Activated CD4-positive, CD25-positive, alpha-beta regulatory T cell treated with anti-CD3 and anti-CD28 coated beads, Interleukin-2, amount 50 U/mL, for 72 hours (primary cell): ENCODE data around the gene RFLNA.

ENCODE experiments used
- DNase-seq: peaks from one replicate; pipeline ENCODE4 v3.0.0; 2021

The RFLNA gene

DNA sequence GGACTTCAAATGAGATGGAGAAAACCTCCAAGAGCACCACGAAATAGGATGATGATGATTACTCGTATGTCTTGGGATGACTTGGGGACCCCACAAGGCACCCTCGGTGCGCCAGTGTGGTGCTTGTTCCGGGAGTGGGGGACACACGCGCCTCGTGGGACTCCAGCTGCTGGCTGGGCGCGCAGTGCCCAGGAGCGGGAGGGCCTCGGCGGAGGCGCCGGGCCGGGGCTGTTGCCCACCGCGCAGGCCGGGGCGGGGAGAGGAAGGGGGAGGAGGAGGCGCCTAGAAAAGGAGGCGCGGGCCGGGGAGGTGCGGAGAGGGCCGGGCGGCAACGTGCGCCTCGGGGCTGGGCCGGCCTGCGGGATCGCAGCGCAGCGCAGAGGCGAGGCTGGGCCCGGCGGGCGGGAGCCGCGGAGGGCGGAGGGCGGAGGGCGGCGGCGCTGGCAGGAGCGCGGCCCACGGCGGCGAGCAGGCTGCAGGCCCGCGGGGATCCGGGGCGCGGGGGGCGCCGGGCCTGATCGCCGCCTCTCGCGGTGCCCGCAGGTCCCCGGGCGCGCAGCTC is at the start of gene RFLNA:
TSS of gene RFLNA (plus strand) at position 314 of the 562 bp plus-strand sequence. CDS start 337 bp downstream, outside the sequence.
- no peak for DNase-seq

- no peak for DNase-seq
Measured at GRCh38 chr12:124247331-124247730, 47.6 kb upstream of the RFLNA start.

DNA sequence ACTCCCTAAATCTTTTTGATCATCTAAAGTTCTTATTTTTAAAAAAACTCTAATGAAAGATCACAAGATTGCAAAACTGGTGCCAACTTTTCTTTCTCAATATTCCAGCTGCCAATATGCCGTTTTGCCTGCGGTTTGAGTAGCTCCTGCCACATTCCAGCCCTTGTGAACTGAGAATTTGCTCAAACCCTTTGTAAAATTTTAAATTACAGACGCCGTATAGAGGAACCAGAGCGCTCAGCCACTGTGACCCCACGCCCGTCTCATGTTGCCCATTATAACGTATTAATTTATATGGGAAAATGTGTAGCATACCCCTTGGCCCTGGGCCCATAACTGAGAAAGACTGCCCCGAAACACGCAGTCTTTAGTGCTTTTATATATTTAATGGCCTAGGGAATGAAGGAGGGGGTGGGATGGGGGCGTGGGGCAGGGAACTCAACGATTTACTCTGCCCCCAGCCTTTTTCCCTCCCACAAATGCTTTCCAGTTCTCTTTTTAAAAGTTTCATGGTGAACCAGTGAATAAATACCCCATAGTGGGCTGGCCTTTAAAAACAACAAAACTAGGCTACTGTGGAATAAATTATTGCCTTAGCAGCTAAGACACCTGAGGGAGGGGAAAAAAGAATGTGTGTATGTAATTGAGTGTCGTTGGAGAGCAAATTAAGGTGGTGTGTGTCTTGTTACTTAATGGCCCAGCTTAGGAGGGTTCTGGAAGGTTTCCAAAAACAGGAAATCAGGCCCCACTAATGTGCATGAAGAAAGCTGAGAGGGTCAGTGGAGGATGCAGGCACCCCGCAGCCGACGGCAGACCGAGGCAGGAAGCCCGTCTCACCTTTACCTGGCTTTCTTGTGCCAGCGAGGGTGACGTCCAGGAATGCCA is 45.7 kb upstream of the RFLNA start:
- no peak for DNase-seq

- DNase-seq, result no peak
Measured at GRCh38 chr12:124251186-124251585, 43.7 kb upstream of the RFLNA start.

- no peak for DNase-seq
Measured at GRCh38 chr12:124252964-124253363, 41.9 kb upstream of the RFLNA start.

DNA sequence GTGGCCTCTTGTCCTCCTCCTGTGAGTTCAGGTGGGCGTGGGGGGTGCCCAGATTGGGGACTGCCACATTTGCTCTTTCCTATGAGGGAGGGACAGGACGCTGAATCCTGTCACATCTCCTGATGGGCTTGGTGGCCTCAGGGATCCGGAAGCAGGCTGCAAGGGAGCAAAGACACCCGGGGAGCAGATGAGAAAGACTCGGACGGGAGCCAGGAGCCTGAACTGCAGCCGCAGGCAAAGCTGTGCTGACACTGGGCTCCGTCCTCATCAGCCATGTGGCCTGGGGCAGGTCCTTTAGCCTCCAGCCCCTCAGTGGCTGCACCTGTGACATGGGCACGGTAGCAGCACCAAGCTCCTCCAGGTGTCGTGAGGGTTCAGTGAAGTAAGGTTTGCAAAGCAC is 40.8 kb upstream of the RFLNA start:
- no peak for DNase-seq

GRCh38 chr12:124259154-124260066 is 35.5 kb upstream of the RFLNA start:
- DNase-seq, result no peak

DNA sequence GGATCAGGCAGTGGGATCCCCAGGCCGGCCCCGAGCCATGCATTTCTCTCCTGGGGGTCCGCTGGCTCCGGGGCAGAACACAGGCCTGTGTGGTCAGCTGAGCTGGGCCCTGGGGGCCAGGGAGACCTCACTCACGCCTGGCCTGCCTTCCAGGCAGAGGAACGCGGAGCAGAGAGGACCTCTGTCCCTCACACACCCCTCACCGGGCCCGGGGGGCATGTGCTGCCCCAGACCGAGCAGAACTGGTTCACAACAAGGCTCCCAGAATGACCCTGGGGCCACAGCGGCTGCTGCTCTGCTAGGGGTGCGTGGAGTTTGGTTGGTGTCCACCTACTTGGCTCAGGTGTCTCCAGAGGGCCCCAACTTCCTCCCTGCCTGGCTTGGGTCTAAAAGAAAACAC is 33.0 kb upstream of the RFLNA start:
- DNase-seq, result no peak

- no peak for DNase-seq
Measured at GRCh38 chr12:124264089-124264795, 30.7 kb upstream of the RFLNA start.

DNA sequence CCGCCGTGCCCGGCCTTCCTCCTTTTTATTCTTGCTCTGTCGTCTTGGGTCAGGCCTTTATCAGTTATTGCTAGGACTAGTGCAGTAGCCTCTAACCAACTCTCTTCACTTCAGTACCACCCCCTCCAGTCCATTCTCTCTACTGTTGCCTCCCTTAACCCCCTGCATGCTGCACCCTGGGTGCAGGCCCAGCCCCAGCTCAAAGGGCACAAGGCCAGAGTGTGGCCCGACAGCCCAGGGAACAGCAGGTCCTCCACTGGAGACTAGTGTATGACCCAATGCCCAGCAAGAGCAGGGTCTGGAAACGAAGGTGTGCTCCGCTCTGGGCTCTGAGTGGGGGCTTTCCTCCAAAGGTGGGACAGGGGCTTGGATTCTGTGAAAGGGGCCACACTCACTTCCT is 30.0 kb upstream of the RFLNA start:
- DNase-seq, result no peak

DNA sequence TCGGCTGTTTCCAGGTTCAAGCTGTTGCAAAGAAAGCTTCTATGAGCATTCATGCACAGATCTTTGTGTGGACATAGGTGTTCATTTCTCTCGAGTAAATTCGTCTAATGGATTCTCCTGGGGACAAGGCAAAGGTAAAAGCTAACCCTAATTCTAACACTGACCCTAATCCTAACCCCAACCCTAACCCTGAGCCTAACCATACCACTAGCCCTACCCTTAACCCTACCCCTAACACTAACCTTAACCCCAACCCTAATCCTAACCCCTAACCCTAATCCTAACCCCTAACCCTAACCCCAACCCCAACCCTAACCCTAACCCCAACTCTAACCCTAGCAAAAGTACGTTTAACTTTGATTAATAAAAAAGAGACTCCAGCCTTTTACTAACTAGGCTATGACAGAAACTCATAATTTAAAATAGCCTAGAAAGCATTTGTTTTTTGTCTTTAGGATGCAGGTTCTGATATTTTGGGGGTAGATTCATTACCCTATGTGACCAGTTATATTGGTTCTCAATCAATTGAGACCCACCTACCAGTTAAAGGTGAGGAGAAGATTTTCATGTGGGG is 27.6 kb upstream of the RFLNA start:
- no peak for DNase-seq

DNA sequence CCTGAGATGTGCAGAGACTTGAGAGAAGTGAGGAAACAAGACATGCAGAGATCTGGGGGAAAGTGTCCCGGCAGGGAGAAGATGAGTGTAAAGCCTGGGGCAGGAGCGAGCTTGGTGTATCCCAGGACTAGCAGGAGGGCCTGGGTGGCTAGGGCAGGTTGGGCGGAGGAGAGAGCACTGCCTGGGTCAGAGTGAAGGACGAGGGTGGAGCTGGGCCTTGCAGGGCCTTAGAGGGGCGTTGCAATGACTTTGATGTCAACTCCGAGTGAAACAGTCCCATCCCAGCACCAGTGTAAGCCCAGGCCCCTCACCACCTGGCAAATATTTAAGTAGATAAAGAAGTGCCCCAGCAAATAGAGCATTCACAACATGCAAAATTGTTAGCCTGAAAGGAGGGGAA is 24.2 kb upstream of the RFLNA start:
- no peak for DNase-seq

DNA sequence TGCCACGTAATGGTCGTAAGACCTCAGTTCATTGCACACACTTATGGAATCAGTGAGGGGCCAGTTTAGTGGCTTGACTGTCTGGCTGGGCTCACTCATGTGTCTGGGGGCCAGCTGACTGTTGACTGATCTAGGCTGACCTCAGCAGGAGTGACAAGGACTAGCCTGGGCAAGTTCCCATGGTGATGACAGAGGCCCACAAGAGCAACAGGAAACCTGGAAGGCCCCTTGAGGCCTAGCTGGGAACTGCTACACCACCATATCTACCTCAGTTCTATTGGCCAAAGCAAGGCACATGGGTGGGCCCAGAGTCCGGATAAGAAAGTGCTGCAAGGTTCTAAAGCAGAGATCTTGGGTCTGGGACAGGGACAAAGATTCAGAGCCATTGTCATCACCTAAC is 21.3 kb upstream of the RFLNA start:
- no peak for DNase-seq

DNA sequence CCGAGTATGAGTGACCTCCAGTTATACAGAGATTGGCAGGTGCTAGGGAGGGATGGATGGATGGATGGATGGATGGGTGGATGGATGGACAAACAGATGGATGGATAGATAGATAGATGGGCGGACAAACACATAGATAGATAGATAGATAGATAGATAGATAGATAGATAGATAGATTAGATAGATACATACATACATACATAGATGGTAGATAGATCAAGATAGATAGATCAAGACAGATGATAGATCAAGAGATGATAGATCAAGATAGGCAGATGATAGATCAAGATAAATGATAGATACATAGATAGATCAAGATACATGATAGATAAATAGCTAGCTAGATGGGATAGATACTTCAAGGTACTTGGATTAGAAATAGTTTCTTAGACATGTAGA is 18.6 kb upstream of the RFLNA start:
- DNase-seq, result no peak

GRCh38 chr12:124277394-124278241 is 17.3 kb upstream of the RFLNA start:
- no peak for DNase-seq

- DNase-seq, result no peak
Measured at GRCh38 chr12:124278389-124279101, 16.3 kb upstream of the RFLNA start.

GRCh38 chr12:124279315-124279714 is 15.6 kb upstream of the RFLNA start:
- no peak for DNase-seq

DNA sequence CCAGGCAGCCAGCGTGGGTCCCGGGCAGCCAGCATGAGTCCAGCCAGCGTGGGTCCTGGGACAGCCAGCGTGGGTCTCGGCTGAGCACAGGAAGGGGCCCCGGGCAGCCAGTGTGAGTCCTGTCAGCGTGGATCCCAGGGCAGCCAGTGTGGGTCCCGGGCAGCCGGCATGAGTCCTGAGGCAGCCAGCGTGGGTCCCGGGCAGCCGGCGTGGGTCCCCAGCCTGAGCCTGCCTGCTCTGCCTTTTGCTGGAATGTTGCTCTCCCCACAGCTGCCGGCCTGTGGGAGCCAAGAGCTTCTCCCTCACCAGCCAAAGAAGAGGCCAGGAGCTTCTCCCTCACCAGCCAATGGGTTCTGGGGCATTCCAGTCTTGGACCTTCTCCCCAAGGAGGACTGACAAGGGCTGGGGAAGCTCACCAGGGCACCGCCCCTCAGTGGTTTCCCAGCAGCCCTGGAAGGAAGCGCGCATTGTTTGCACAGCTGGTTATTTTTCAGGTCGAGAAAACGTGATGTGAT is 15.0 kb upstream of the RFLNA start:
- no peak for DNase-seq

- no peak for DNase-seq
Measured at GRCh38 chr12:124281309-124281708, 13.6 kb upstream of the RFLNA start.

GRCh38 chr12:124282287-124282686 is 12.6 kb upstream of the RFLNA start:
- DNase-seq, result no peak

- no peak for DNase-seq
Measured at GRCh38 chr12:124283326-124283725, 11.6 kb upstream of the RFLNA start.
